Activated T-helper 1 cell treated with anti-CD3 and anti-CD28 coated beads, Interleukin-12 subunit alpha, Interleukin-12 subunit beta, Interleukin-2, Interleukin-4 antibody, amounts not matched to agents 30 ng/mL and 10 ng/mL and 1 ng/mL, durations not matched to agents 14 hours and 24 hours and 36 hours (primary cell): ENCODE data around the gene DDOST. TPM values are rescaled to one million over a fixed set of nuclear protein-coding genes. Genes with fewer than 3 reads are reported as not detected.
A peak's percentile ranks its signal among the peaks of the same experiment; 100 is the strongest.

Experiments used
- DNase-seq: peaks from one replicate; pipeline ENCODE4 v3.0.0; 2021; ENCODE audit warnings: low spot score
- H3K27ac Mint-ChIP-seq: one replicate; pipeline ENCODE4 v1.8.0; 2021; ENCODE audit warnings: mild to moderate bottlenecking, mixed read lengths
- H3K27me3 Mint-ChIP-seq: one replicate; pipeline ENCODE4 v1.8.0; 2022; ENCODE audit warnings: mild to moderate bottlenecking, moderate library complexity, mixed read lengths; ENCODE audit not compliant: insufficient read depth
- H3K36me3 Mint-ChIP-seq: one replicate; pipeline ENCODE4 v1.8.0; 2021; ENCODE audit warnings: low read depth, mixed read lengths
- H3K4me1 Mint-ChIP-seq: one replicate; pipeline ENCODE4 v1.8.0; 2021; ENCODE audit warnings: low read depth, mixed read lengths
- H3K4me3 Mint-ChIP-seq: one replicate; pipeline ENCODE4 v1.8.0; 2021; ENCODE audit warnings: mild to moderate bottlenecking, moderate library complexity, mixed read lengths
- H3K9me3 Mint-ChIP-seq: one replicate; pipeline ENCODE4 v1.8.0; 2021; ENCODE audit warnings: mixed read lengths
- intact Hi-C: fragments of 100-400 bp; cut with micrococcal nuclease; formaldehyde crosslinking; loops from one replicate; pipeline ENCODE4 v1.15.1; 2024
- total RNA-seq: library from RNA; stranded (reverse); gene quantifications from 2 replicates; pipeline ENCODE4 v1.2.3, GENCODE V29; 2022

The DDOST gene
- 167 and 174 TPM in 2 replicates for total RNA-seq

- intact Hi-C loops: loop anchor here (1.0 to 10.0 kb wide), 9 partner anchors 21 to 1793 kb away; partner anchors contain the start of genes MUL1, OTUD3, PINK1 and SH2D5
Observed at GRCh38 chr1:20661207-20662109, at the start of gene DDOST. TSS of gene DDOST (minus strand) at chr1:20661369. CDS start at chr1:20661350, 19 bp downstream.

GRCh38 chr1:20710469-20711284 lies 49.5 kb upstream of the DDOST start:
- no peaks in the 10 kb centered on the region for H3K4me1 Mint-ChIP-seq
- H3K27ac Mint-ChIP-seq: no peak overlapping the region
- no peak for DNase-seq
- H3K9me3 Mint-ChIP-seq: no peaks in the 10 kb centered on the region
- peaks cover 6% of the 10 kb centered on the region for H3K27me3 Mint-ChIP-seq
- H3K4me3 Mint-ChIP-seq: no peak overlapping the region
- intact Hi-C loops: no loop called here
- no peaks in the 10 kb centered on the region for H3K36me3 Mint-ChIP-seq

More at GRCh38 chr1:20661207-20662109, at the start of gene DDOST:
- Mint-ChIP-seq H3K27me3 (no peaks in the 10 kb centered on the region), H3K9me3 (no peaks in the 10 kb centered on the region), H3K36me3 (peaks cover 31% of the 10 kb centered on the region), H3K27ac (peak within 1 kb of the TSS; percentile 97), H3K4me3 (peak within 1 kb of the TSS; percentile 97), H3K4me1 (peaks cover 45% of the 10 kb centered on the region)
- peak; percentile 94 for DNase-seq

- H3K27me3 Mint-ChIP-seq: peaks cover 2% of the 10 kb centered on the region
- H3K4me1 Mint-ChIP-seq: no peaks in the 10 kb centered on the region
- no peak overlapping the region for H3K27ac Mint-ChIP-seq
- no peaks in the 10 kb centered on the region for H3K36me3 Mint-ChIP-seq
- intact Hi-C loops: no loop called here
- DNase-seq: no peak
- H3K4me3 Mint-ChIP-seq: no peak overlapping the region
- H3K9me3 Mint-ChIP-seq: no peaks in the 10 kb centered on the region
Observed at GRCh38 chr1:20709868-20710267, 48.7 kb upstream of the DDOST start.

- Mint-ChIP-seq H3K27me3 (peaks cover 2% of the 10 kb centered on the region), H3K4me3 (no peak overlapping the region), H3K36me3 (no peaks in the 10 kb centered on the region), H3K27ac (no peak overlapping the region), H3K4me1 (no peaks in the 10 kb centered on the region), H3K9me3 (no peaks in the 10 kb centered on the region)
- DNase-seq: no peak
- intact Hi-C loops: no loop called here
Observed at GRCh38 chr1:20708891-20709290, 47.7 kb upstream of the DDOST start.

GRCh38 chr1:20708057-20708456 lies 46.9 kb upstream of the DDOST start:
- no peak for DNase-seq
- Mint-ChIP-seq H3K27ac (no peak overlapping the region), H3K27me3 (peaks cover 2% of the 10 kb centered on the region), H3K4me3 (no peak overlapping the region), H3K4me1 (no peaks in the 10 kb centered on the region), H3K36me3 (no peaks in the 10 kb centered on the region), H3K9me3 (no peaks in the 10 kb centered on the region)
- intact Hi-C loops: no loop called here

GRCh38 chr1:20706841-20707240 lies 45.7 kb upstream of the DDOST start:
- no peaks in the 10 kb centered on the region for H3K36me3 Mint-ChIP-seq
- H3K27ac Mint-ChIP-seq: no peak overlapping the region
- intact Hi-C loops: no loop called here
- no peak overlapping the region for H3K4me3 Mint-ChIP-seq
- no peak for DNase-seq
- no peaks in the 10 kb centered on the region for H3K9me3 Mint-ChIP-seq
- H3K27me3 Mint-ChIP-seq: peaks cover 2% of the 10 kb centered on the region
- no peaks in the 10 kb centered on the region for H3K4me1 Mint-ChIP-seq

- no peak for DNase-seq
- Mint-ChIP-seq H3K36me3 (no peaks in the 10 kb centered on the region), H3K4me1 (no peaks in the 10 kb centered on the region), H3K27me3 (no peaks in the 10 kb centered on the region), H3K9me3 (no peaks in the 10 kb centered on the region), H3K27ac (no peak overlapping the region), H3K4me3 (no peak overlapping the region)
- intact Hi-C loops: no loop called here
Observed at GRCh38 chr1:20705203-20705755, 44.1 kb upstream of the DDOST start.

GRCh38 chr1:20704390-20705202 lies 43.4 kb upstream of the DDOST start:
- no peaks in the 10 kb centered on the region for H3K4me1 Mint-ChIP-seq
- no peaks in the 10 kb centered on the region for H3K9me3 Mint-ChIP-seq
- no peak for DNase-seq
- H3K4me3 Mint-ChIP-seq: no peak overlapping the region
- H3K27me3 Mint-ChIP-seq: no peaks in the 10 kb centered on the region
- intact Hi-C loops: no loop called here
- no peaks in the 10 kb centered on the region for H3K36me3 Mint-ChIP-seq
- H3K27ac Mint-ChIP-seq: no peak overlapping the region

- intact Hi-C loops: no loop called here
- Mint-ChIP-seq H3K36me3 (no peaks in the 10 kb centered on the region), H3K4me3 (no peak overlapping the region), H3K27ac (no peak overlapping the region), H3K4me1 (no peaks in the 10 kb centered on the region), H3K27me3 (no peaks in the 10 kb centered on the region), H3K9me3 (no peaks in the 10 kb centered on the region)
- DNase-seq: no peak
Observed at GRCh38 chr1:20703124-20703756, 42.1 kb upstream of the DDOST start.

- Mint-ChIP-seq H3K9me3 (no peaks in the 10 kb centered on the region), H3K4me3 (no peak overlapping the region), H3K36me3 (no peaks in the 10 kb centered on the region), H3K4me1 (no peaks in the 10 kb centered on the region), H3K27me3 (no peaks in the 10 kb centered on the region), H3K27ac (no peak overlapping the region)
- DNase-seq: no peak
- intact Hi-C loops: no loop called here
Observed at GRCh38 chr1:20702416-20702815, 41.2 kb upstream of the DDOST start.

- Mint-ChIP-seq H3K36me3 (no peaks in the 10 kb centered on the region), H3K9me3 (no peaks in the 10 kb centered on the region), H3K4me3 (no peak overlapping the region), H3K4me1 (peaks cover 3% of the 10 kb centered on the region), H3K27ac (no peak overlapping the region), H3K27me3 (no peaks in the 10 kb centered on the region)
- DNase-seq: no peak
- intact Hi-C loops: no loop called here
Observed at GRCh38 chr1:20701847-20702246, 40.7 kb upstream of the DDOST start.

GRCh38 chr1:20701446-20701845 lies 40.3 kb upstream of the DDOST start:
- H3K9me3 Mint-ChIP-seq: no peaks in the 10 kb centered on the region

More at GRCh38 chr1:20701446-20701845, 40.3 kb upstream of the DDOST start:
- DNase-seq: no peak
- Mint-ChIP-seq H3K4me3 (no peak overlapping the region), H3K27me3 (no peaks in the 10 kb centered on the region), H3K27ac (no peak overlapping the region), H3K36me3 (no peaks in the 10 kb centered on the region), H3K4me1 (peaks cover 6% of the 10 kb centered on the region)
- intact Hi-C loops: no loop called here
